ENCODE data around the gene NUDT16L1. TPM values are rescaled to one million over a fixed set of nuclear protein-coding genes. Genes with fewer than 3 reads are reported as not detected.

NUDT16L1 gene
- total and polyA plus RNA-seq, 2 of the 13 experiments (the other 11 are each of a cell fraction or from before 2014, with no cell fraction given), result 28.0 to 40.5 TPM

- TF ChIP-seq DDIT3 (CRISPR knock-in tag; IDR thresholded peaks at IDR 0.05) (no peak), REXO4 (CRISPR knock-in tag; IDR thresholded peaks at IDR 0.05; ENCODE audit: borderline replicate concordance) (0 out of 2 replicates have a peak, but pooled peaks have one; percentile 61), EED (CRISPR knock-in tag; IDR thresholded peaks at IDR 0.05) (no peak; the same call in 1 of the 2 replicates), ZNF83 (CRISPR knock-in tag; IDR thresholded peaks at IDR 0.05; ENCODE audit: borderline replicate concordance) (no peak), SOX13 (IDR thresholded peaks at IDR 0.05) (peak; percentile 70; the same call in 1 of the 2 replicates), SOX13 (CRISPR knock-in tag; conservative IDR thresholded peaks at IDR 0.05 in 1 of 2, IDR thresholded peaks at IDR 0.05 in 1 of 2) (peak in 1 of 2 experiments; percentile 77; a peak in 2 of 4 replicates), ZNF570 (CRISPR knock-in tag; IDR thresholded peaks at IDR 0.05; ENCODE audit: borderline replicate concordance) (no peak), SALL1 (CRISPR knock-in tag; IDR thresholded peaks at IDR 0.05) (peak; percentile 92), TARDBP (CRISPR knock-in tag; IDR thresholded peaks at IDR 0.05) (peak; percentile 95), SKIL (CRISPR knock-in tag; IDR thresholded peaks at IDR 0.05; ENCODE audit: borderline replicate concordance) (peak; percentile 86), ZNF121 (CRISPR knock-in tag; IDR thresholded peaks at IDR 0.05) (no peak; the same call in 1 of the 2 replicates), HES4 (CRISPR knock-in tag; IDR thresholded peaks at IDR 0.05; ENCODE audit: borderline replicate concordance) (peak; percentile 97), PPARG (CRISPR knock-in tag; conservative IDR thresholded peaks at IDR 0.05) (0 out of 2 replicates have a peak, but pooled peaks have one; percentile 9), ZNF44 (CRISPR knock-in tag; IDR thresholded peaks at IDR 0.05) (peak; percentile 62; the same call in 1 of the 2 replicates), KLF15 (CRISPR knock-in tag; IDR thresholded peaks at IDR 0.05; ENCODE audit: borderline replicate concordance) (no peak), ZNF260 (CRISPR knock-in tag; IDR thresholded peaks at IDR 0.05; ENCODE audit: borderline replicate concordance, low read depth) (0 out of 2 replicates have a peak, but pooled peaks have one; percentile 47), ZC3H4 (CRISPR knock-in tag; IDR thresholded peaks at IDR 0.05; ENCODE audit: borderline replicate concordance) (no peak), SMYD3 (CRISPR knock-in tag; IDR thresholded peaks at IDR 0.05) (no peak; the same call in 1 of the 2 replicates), ZNF280B (CRISPR knock-in tag; IDR thresholded peaks at IDR 0.05; ENCODE audit: borderline replicate concordance) (peak; percentile 77), SMC3 (IDR thresholded peaks at IDR 0.05; ENCODE audit: low read length) (peak; percentile 16; the same call in 1 of the 2 replicates), ATF4 (CRISPR knock-in tag; IDR thresholded peaks at IDR 0.05) (peak in 1 of 2 experiments; percentile 75; a peak in 2 of 4 replicates), NFRKB (IDR thresholded peaks at IDR 0.05) (no peak), ZNF275 (CRISPR knock-in tag; IDR thresholded peaks at IDR 0.05; ENCODE audit: borderline replicate concordance) (peak; percentile 97)
Observed at GRCh38 chr16:4663777-4664465, 29.4 kb upstream of the NUDT16L1 start (continued).

All from HepG2 (cell line).